ENCODE results near the gene ST6GAL1.

GRCh38 chr3:187036394-187036793 is 106.1 kb downstream of the ST6GAL1 start:
- TF ChIP-seq AGO2 (optimal IDR thresholded peaks at IDR 0.05; ENCODE audit: low read depth, low read length): no peak
- no peak for TF ChIP-seq KDM2A (CRISPR knock-in tag; IDR thresholded peaks at IDR 0.05; ENCODE audit: borderline replicate concordance, low read depth)
- TF ChIP-seq, protein P1, sequence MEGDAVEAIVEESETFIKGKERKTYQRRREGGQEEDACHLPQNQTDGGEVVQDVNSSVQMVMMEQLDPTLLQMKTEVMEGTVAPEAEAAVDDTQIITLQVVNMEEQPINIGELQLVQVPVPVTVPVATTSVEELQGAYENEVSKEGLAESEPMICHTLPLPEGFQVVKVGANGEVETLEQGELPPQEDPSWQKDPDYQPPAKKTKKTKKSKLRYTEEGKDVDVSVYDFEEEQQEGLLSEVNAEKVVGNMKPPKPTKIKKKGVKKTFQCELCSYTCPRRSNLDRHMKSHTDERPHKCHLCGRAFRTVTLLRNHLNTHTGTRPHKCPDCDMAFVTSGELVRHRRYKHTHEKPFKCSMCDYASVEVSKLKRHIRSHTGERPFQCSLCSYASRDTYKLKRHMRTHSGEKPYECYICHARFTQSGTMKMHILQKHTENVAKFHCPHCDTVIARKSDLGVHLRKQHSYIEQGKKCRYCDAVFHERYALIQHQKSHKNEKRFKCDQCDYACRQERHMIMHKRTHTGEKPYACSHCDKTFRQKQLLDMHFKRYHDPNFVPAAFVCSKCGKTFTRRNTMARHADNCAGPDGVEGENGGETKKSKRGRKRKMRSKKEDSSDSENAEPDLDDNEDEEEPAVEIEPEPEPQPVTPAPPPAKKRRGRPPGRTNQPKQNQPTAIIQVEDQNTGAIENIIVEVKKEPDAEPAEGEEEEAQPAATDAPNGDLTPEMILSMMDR (CRISPR knock-in tag; IDR thresholded peaks at IDR 0.05): no peak
- TF ChIP-seq CBX5 (CRISPR knock-in tag; IDR thresholded peaks at IDR 0.05; ENCODE audit: borderline replicate concordance): no peak
- no peak for TF ChIP-seq JUN (CRISPR knock-in tag; IDR thresholded peaks at IDR 0.05)
- no peak for TF ChIP-seq BCL3 (CRISPR knock-in tag; IDR thresholded peaks at IDR 0.05)
- no peak for TF ChIP-seq TBL1XR1 (IDR thresholded peaks at IDR 0.05; ENCODE audit: borderline replicate concordance, low read length, partially characterized antibody)
- no peak for TF ChIP-seq GTF2F1 (IDR thresholded peaks at IDR 0.05; ENCODE audit: low read length)

Data from HepG2 (cell line).